ENCODE results near the gene SUMO2. TPM values are rescaled to one million over a fixed set of nuclear protein-coding genes. Genes with fewer than 3 reads are reported as not detected.
"Not testable (repeated sequence)": the region's sequence is repeated elsewhere in the genome, so short reads cannot be mapped to it uniquely, and the experiment has no call there.

The SUMO2 gene
- total RNA-seq, 1 donor: 92.6 TPM

DNA sequence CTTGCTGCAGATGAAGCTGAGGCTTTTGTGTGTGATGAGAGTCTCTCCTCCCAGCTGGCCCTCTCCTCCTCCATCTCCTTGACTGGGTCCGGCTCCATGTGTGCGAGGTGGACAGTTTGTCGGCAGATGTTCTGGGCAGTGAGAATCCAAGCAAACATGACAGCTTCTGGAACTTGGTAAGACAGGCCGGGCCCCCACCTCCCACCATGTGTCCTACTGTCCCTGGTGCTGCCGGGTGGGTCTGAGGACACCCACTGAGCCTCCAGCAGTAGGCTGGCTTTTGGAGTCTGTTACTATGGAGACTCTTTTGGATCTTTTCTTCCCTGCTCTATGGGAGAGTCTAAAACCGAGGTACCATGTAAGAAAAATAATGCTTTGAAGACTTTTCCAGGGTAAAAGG is 35.4 kb upstream of the SUMO2 start:
- no peak overlapping the region for H3K4me2 ChIP-seq (ENCODE audit: insufficient read depth, low read length)
- DNase-seq (ENCODE audit: insufficient read length, low spot score, missing footprints): no peak
- TF ChIP-seq CTCF (IDR thresholded peaks at IDR 0.05; ENCODE audit: extremely low read depth, low read depth, low read length): no peak
- no peaks in the 10 kb centered on the region for H3K27me3 ChIP-seq (ENCODE audit: insufficient read depth, low read length)
- no peak overlapping the region for H3K27ac ChIP-seq (ENCODE audit: low read depth, low read length)
- H3K36me3 ChIP-seq (ENCODE audit: insufficient read depth, low read length): peaks cover 50% of the 10 kb centered on the region
- H4K20me1 ChIP-seq (ENCODE audit: insufficient read depth, low read length): no peaks in the 10 kb centered on the region
- peaks cover 7% of the 10 kb centered on the region for H3K79me2 ChIP-seq (ENCODE audit: insufficient read depth, low read length)
- H3K9me3 ChIP-seq (ENCODE audit: low read depth, low read length): no peaks in the 10 kb centered on the region
- H2AFZ ChIP-seq (ENCODE audit: low read length): no peak overlapping the region
- no peaks in the 10 kb centered on the region for H3K4me1 ChIP-seq (ENCODE audit: insufficient read depth, low read length)
- no peak overlapping the region for H3K4me3 ChIP-seq (ENCODE audit: insufficient read depth, low read length)

- Histone ChIP-seq H4K20me1 (ENCODE audit: insufficient read depth, low read length) (no peaks in the 10 kb centered on the region), H3K27ac (ENCODE audit: low read depth, low read length) (no peak overlapping the region), H3K27me3 (ENCODE audit: insufficient read depth, low read length) (no peaks in the 10 kb centered on the region), H3K9me3 (ENCODE audit: low read depth, low read length) (no peaks in the 10 kb centered on the region), H2AFZ (ENCODE audit: low read length) (no peak overlapping the region), H3K4me2 (ENCODE audit: insufficient read depth, low read length) (no peak overlapping the region), H3K4me1 (ENCODE audit: insufficient read depth, low read length) (peaks cover 6% of the 10 kb centered on the region), H3K79me2 (ENCODE audit: insufficient read depth, low read length) (peaks cover 47% of the 10 kb centered on the region), H3K36me3 (ENCODE audit: insufficient read depth, low read length) (peaks cover 43% of the 10 kb centered on the region), H3K4me3 (ENCODE audit: insufficient read depth, low read length) (no peak overlapping the region)
- TF ChIP-seq CTCF (IDR thresholded peaks at IDR 0.05; ENCODE audit: extremely low read depth, low read depth, low read length): no peak
- no peak for DNase-seq (ENCODE audit: insufficient read length, low spot score, missing footprints)
These were observed 26.3 kb upstream of the SUMO2 start for GRCh38 chr17:75209061-75209460.

- H2AFZ ChIP-seq (ENCODE audit: low read length): no peak overlapping the region
- TF ChIP-seq CTCF (IDR thresholded peaks at IDR 0.05; ENCODE audit: extremely low read depth, low read depth, low read length): no peak
- DNase-seq (ENCODE audit: insufficient read length, low spot score, missing footprints): no peak
- peaks cover 6% of the 10 kb centered on the region for H3K4me1 ChIP-seq (ENCODE audit: insufficient read depth, low read length)
- no peaks in the 10 kb centered on the region for H4K20me1 ChIP-seq (ENCODE audit: insufficient read depth, low read length)
- H3K4me3 ChIP-seq (ENCODE audit: insufficient read depth, low read length): no peak overlapping the region
- no peaks in the 10 kb centered on the region for H3K27me3 ChIP-seq (ENCODE audit: insufficient read depth, low read length)
- H3K36me3 ChIP-seq (ENCODE audit: insufficient read depth, low read length): peaks cover 39% of the 10 kb centered on the region
- H3K4me2 ChIP-seq (ENCODE audit: insufficient read depth, low read length): no peak overlapping the region
- no peaks in the 10 kb centered on the region for H3K9me3 ChIP-seq (ENCODE audit: low read depth, low read length)
- peaks cover 47% of the 10 kb centered on the region for H3K79me2 ChIP-seq (ENCODE audit: insufficient read depth, low read length)
- no peak overlapping the region for H3K27ac ChIP-seq (ENCODE audit: low read depth, low read length)
These were observed 25.4 kb upstream of the SUMO2 start for GRCh38 chr17:75208161-75208560.

DNA sequence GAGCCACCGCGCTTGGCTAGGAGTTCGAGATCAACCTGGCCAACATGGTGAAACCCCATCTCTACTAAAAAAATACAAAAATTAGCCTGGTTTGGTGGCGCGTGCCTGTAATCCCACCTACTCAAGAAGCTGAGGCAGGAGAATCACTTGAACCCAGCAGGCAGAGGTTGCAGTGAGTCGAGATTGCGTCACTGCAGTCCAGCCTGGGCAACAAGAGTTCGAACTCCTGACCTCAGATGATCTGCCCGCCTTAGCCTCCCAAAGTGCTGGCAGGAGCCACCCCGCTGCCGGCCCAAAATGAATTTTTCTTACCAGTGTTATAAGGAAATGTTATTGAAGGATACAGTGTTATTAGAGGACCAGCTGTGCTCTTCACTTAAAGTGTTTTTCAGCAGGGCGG is 25.0 kb upstream of the SUMO2 start:
- H3K4me1 ChIP-seq (ENCODE audit: insufficient read depth, low read length): peaks cover 6% of the 10 kb centered on the region
- H3K27ac ChIP-seq (ENCODE audit: low read depth, low read length): no peak overlapping the region
- H3K79me2 ChIP-seq (ENCODE audit: insufficient read depth, low read length): peaks cover 47% of the 10 kb centered on the region
- no peaks in the 10 kb centered on the region for H3K27me3 ChIP-seq (ENCODE audit: insufficient read depth, low read length)
- DNase-seq (ENCODE audit: insufficient read length, low spot score, missing footprints): no peak
- no peak overlapping the region for H2AFZ ChIP-seq (ENCODE audit: low read length)
- H3K9me3 ChIP-seq (ENCODE audit: low read depth, low read length): no peaks in the 10 kb centered on the region
- no peak overlapping the region for H3K4me3 ChIP-seq (ENCODE audit: insufficient read depth, low read length)
- H4K20me1 ChIP-seq (ENCODE audit: insufficient read depth, low read length): no peaks in the 10 kb centered on the region
- H3K4me2 ChIP-seq (ENCODE audit: insufficient read depth, low read length): no peak overlapping the region
- TF ChIP-seq CTCF (IDR thresholded peaks at IDR 0.05; ENCODE audit: extremely low read depth, low read depth, low read length): no peak
- peaks cover 35% of the 10 kb centered on the region for H3K36me3 ChIP-seq (ENCODE audit: insufficient read depth, low read length)

GRCh38 chr17:75207050-75207407 is 24.3 kb upstream of the SUMO2 start:
- Histone ChIP-seq H3K4me2 (ENCODE audit: insufficient read depth, low read length) (peak overlapping the region; percentile 99), H3K79me2 (ENCODE audit: insufficient read depth, low read length) (peaks cover 47% of the 10 kb centered on the region), H3K36me3 (ENCODE audit: insufficient read depth, low read length) (peaks cover 28% of the 10 kb centered on the region)
- DNase-seq (ENCODE audit: insufficient read length, low spot score, missing footprints); H3K9me3 ChIP-seq (ENCODE audit: low read depth, low read length); H3K4me1 ChIP-seq (ENCODE audit: insufficient read depth, low read length); H3K27ac ChIP-seq (ENCODE audit: low read depth, low read length); H3K27me3 ChIP-seq (ENCODE audit: insufficient read depth, low read length); H2AFZ ChIP-seq (ENCODE audit: low read length); H3K4me3 ChIP-seq (ENCODE audit: insufficient read depth, low read length); H4K20me1 ChIP-seq (ENCODE audit: insufficient read depth, low read length): not testable (repeated sequence)
